Stomach smooth muscle (tissue), 2 donors: ENCODE measurements around the gene ERC2.

Source experiments
- H3K27ac ChIP-seq: one replicate; pipeline ENCODE4 v1.7.0; 2013; ENCODE audit warnings: mild to moderate bottlenecking, low read length, inconsistent platforms
- H3K27me3 ChIP-seq, 2 donors: one replicate each; pipeline ENCODE4 v1.7.0; 2013; ENCODE audit warnings: low read length in 2 of 2; ENCODE audit not compliant: insufficient read depth in 2 of 2, control insufficient read depth in 1 of 2
- H3K36me3 ChIP-seq, 2 donors: one replicate each; pipeline ENCODE4 v1.7.0; 2013; ENCODE audit warnings: low read length in 2 of 2; ENCODE audit not compliant: control insufficient read depth in 2 of 2, insufficient read depth in 2 of 2
- H3K4me1 ChIP-seq: one replicate; pipeline ENCODE4 v1.7.0; 2013; ENCODE audit warnings: low read length; ENCODE audit not compliant: control insufficient read depth, insufficient read depth
- H3K4me3 ChIP-seq, 2 donors: one replicate each; pipeline ENCODE4 v1.7.0; 2013; ENCODE audit warnings: low read length in 2 of 2
- H3K9ac ChIP-seq, 2 donors: one replicate each; pipeline ENCODE4 v1.7.0; 2013; ENCODE audit warnings: low read length in 2 of 2, mild to moderate bottlenecking in 1 of 2
- H3K9me3 ChIP-seq, 2 donors: one replicate each; pipeline ENCODE4 v1.7.0; 2013; ENCODE audit warnings: low read length in 2 of 2; ENCODE audit not compliant: control insufficient read depth in 2 of 2
- donor health status: healthy.
- donor health status: Pancreatic carcinoma.

The ERC2 gene

GRCh38 chr3:55686426-55687254, 781.6 kb downstream of the ERC2 start:
- H3K4me1 ChIP-seq, result no peaks in the 10 kb centered on the region
- H3K4me3 ChIP-seq, result no peak overlapping the region
- H3K9ac ChIP-seq, result no peak overlapping the region
- H3K27ac ChIP-seq, result no peak overlapping the region
- H3K9me3 ChIP-seq, result no peaks in the 10 kb centered on the region
- H3K36me3 ChIP-seq, result no peaks in the 10 kb centered on the region
- H3K27me3 ChIP-seq, result no peaks in the 10 kb centered on the region

- H3K27me3 ChIP-seq, result no peaks in the 10 kb centered on the region
- no peaks in the 10 kb centered on the region for H3K4me1 ChIP-seq
- no peak overlapping the region for H3K9ac ChIP-seq
- no peaks in the 10 kb centered on the region for H3K36me3 ChIP-seq
- H3K9me3 ChIP-seq, result no peaks in the 10 kb centered on the region
- no peak overlapping the region for H3K4me3 ChIP-seq
- no peak overlapping the region for H3K27ac ChIP-seq
Observed at GRCh38 chr3:55683666-55684270, 784.5 kb downstream of the ERC2 start.

- H3K4me1 ChIP-seq, result no peaks in the 10 kb centered on the region
- H3K9me3 ChIP-seq, result no peaks in the 10 kb centered on the region
- no peaks in the 10 kb centered on the region for H3K27me3 ChIP-seq
- no peak overlapping the region for H3K4me3 ChIP-seq
- H3K27ac ChIP-seq, result no peak overlapping the region
- no peaks in the 10 kb centered on the region for H3K36me3 ChIP-seq
- H3K9ac ChIP-seq, result no peak overlapping the region
Observed at GRCh38 chr3:55682461-55682860, 785.8 kb downstream of the ERC2 start.

- H3K4me1 ChIP-seq, result peaks cover 3% of the 10 kb centered on the region
- H3K27ac ChIP-seq, result no peak overlapping the region
- no peak overlapping the region for H3K9ac ChIP-seq
- no peak overlapping the region for H3K4me3 ChIP-seq
- no peaks in the 10 kb centered on the region for H3K36me3 ChIP-seq
- H3K9me3 ChIP-seq, result no peaks in the 10 kb centered on the region
- H3K27me3 ChIP-seq, result no peaks in the 10 kb centered on the region
Observed at GRCh38 chr3:55678546-55679216, 789.6 kb downstream of the ERC2 start.

GRCh38 chr3:55676643-55677042, 791.6 kb downstream of the ERC2 start:
- Histone ChIP-seq H3K36me3 (no peaks in the 10 kb centered on the region), H3K9me3 (no peaks in the 10 kb centered on the region), H3K27me3 (no peaks in the 10 kb centered on the region), H3K9ac (no peak overlapping the region), H3K4me1 (peaks cover 3% of the 10 kb centered on the region), H3K4me3 (no peak overlapping the region), H3K27ac (no peak overlapping the region)

- no peak overlapping the region for H3K9ac ChIP-seq
- no peaks in the 10 kb centered on the region for H3K36me3 ChIP-seq
- H3K4me1 ChIP-seq, result peaks cover 3% of the 10 kb centered on the region
- H3K27me3 ChIP-seq, result no peaks in the 10 kb centered on the region
- H3K4me3 ChIP-seq, result no peak overlapping the region
- no peak overlapping the region for H3K27ac ChIP-seq
- no peaks in the 10 kb centered on the region for H3K9me3 ChIP-seq
Observed at GRCh38 chr3:55675478-55675877, 792.8 kb downstream of the ERC2 start.

GRCh38 chr3:55673764-55674163, 794.5 kb downstream of the ERC2 start:
- H3K4me3 ChIP-seq, result no peak overlapping the region
- H3K36me3 ChIP-seq, result no peaks in the 10 kb centered on the region
- H3K27ac ChIP-seq, result no peak overlapping the region
- peaks cover 3% of the 10 kb centered on the region for H3K4me1 ChIP-seq
- no peaks in the 10 kb centered on the region for H3K9me3 ChIP-seq
- no peaks in the 10 kb centered on the region for H3K27me3 ChIP-seq
- H3K9ac ChIP-seq, result no peak overlapping the region

- H3K9me3 ChIP-seq, result no peaks in the 10 kb centered on the region
- H3K9ac ChIP-seq, result no peak overlapping the region
- H3K27ac ChIP-seq, result no peak overlapping the region
- H3K27me3 ChIP-seq, result no peaks in the 10 kb centered on the region
- no peaks in the 10 kb centered on the region for H3K4me1 ChIP-seq
- no peaks in the 10 kb centered on the region for H3K36me3 ChIP-seq
- H3K4me3 ChIP-seq, result no peak overlapping the region
Observed at GRCh38 chr3:55669133-55669532, 799.1 kb downstream of the ERC2 start.

GRCh38 chr3:55668359-55668758, 799.9 kb downstream of the ERC2 start:
- Histone ChIP-seq H3K27me3 (no peaks in the 10 kb centered on the region), H3K27ac (no peak overlapping the region), H3K9me3 (no peaks in the 10 kb centered on the region), H3K4me1 (no peaks in the 10 kb centered on the region), H3K9ac (no peak overlapping the region), H3K36me3 (no peaks in the 10 kb centered on the region), H3K4me3 (no peak overlapping the region)

- Histone ChIP-seq H3K9me3 (no peaks in the 10 kb centered on the region), H3K27ac (no peak overlapping the region), H3K9ac (no peak overlapping the region), H3K36me3 (no peaks in the 10 kb centered on the region), H3K27me3 (no peaks in the 10 kb centered on the region), H3K4me3 (no peak overlapping the region), H3K4me1 (no peaks in the 10 kb centered on the region)
Observed at GRCh38 chr3:55664387-55664786, 803.9 kb downstream of the ERC2 start.

GRCh38 chr3:55662683-55663082, 805.6 kb downstream of the ERC2 start:
- H3K36me3 ChIP-seq, result no peaks in the 10 kb centered on the region
- H3K27ac ChIP-seq, result no peak overlapping the region
- H3K9me3 ChIP-seq, result no peaks in the 10 kb centered on the region
- H3K9ac ChIP-seq, result no peak overlapping the region
- no peaks in the 10 kb centered on the region for H3K27me3 ChIP-seq
- no peaks in the 10 kb centered on the region for H3K4me1 ChIP-seq
- H3K4me3 ChIP-seq, result no peak overlapping the region
